ENCODE measurements around the gene CYB5A.

Gene CYB5A

GRCh38 chr18:74251297-74252038, 40.3 kb downstream of the CYB5A start:
- Histone ChIP-seq H3K36me3 (no peaks in the 10 kb centered on the region), H3K4me1 (peaks cover 8% of the 10 kb centered on the region), H3K4me3 (ENCODE audit: low read depth, low read length) (no peak overlapping the region), H3K27me3 (no peaks in the 10 kb centered on the region), H3K9me3 (no peaks in the 10 kb centered on the region)
- DNase-seq = no peak
- no peak for TF ChIP-seq CTCF (IDR thresholded peaks at IDR 0.05; ENCODE audit: low read depth, low read length)

DNA sequence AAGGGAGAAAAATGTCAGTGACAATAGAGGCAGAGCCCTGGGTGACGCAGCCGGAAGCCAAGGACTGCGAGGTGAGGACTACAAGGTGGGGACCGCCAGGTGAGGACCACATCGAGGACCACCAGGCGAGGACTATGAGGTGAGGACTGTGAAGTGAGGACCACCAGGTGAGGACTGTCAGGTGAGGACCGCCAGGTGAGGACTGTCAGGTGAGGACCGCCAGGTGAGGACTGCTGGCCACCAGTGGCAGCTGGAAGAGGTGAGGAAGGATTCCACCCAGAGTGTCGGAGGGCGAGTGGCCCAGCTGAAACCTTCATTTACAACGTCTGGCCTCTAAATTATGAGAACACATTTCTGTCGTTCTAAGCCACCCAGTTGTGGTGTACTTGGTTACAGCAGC, 41.6 kb downstream of the CYB5A start:
- Histone ChIP-seq H3K4me1 (peaks cover 3% of the 10 kb centered on the region), H3K9me3 (no peaks in the 10 kb centered on the region), H3K27me3 (no peaks in the 10 kb centered on the region), H3K36me3 (no peaks in the 10 kb centered on the region), H3K4me3 (ENCODE audit: low read depth, low read length) (no peak overlapping the region)
- DNase-seq = no peak
- no peak for TF ChIP-seq CTCF (IDR thresholded peaks at IDR 0.05; ENCODE audit: low read depth, low read length)

DNA sequence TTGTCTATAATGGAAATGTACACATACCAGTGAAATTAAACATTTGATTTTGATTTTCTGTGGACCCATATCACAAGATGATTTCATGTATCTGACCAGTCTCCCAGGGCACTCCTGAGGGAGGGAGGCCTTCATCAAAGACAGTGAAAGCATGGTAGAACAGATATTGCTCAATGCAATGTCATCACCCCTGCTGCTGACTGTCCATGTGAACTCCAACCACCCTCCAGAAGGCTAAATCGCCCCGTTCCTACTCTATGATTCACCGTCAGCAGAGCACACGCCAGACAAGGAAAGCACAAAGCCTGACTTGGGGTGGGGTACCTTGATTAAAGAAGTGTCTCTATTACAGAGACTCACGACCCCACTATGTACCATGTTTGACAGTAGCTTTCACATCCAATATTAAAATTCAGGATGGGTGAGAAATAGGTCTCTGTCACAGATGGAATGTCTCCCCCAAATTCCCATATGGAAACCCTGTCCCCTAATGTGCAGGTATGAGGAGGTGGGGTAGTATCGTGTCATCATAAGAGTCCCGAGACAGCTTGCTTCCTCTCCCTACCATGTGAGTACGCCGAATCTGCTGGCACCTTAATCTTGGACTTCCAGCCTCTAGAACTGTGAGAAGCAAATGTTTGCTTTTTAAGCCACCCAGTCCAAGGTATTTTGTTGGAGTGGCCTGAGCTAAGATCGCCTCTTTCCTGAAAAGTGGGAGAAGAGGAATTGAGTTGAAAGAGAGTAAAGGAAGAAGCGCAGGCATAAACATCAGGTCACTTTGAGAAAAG, 42.4 kb downstream of the CYB5A start:
- no peaks in the 10 kb centered on the region; the same call in 1 of the 2 replicates for H3K4me1 ChIP-seq
- TF ChIP-seq CTCF (IDR thresholded peaks at IDR 0.05; ENCODE audit: low read depth, low read length) = no peak
- no peaks in the 10 kb centered on the region for H3K27me3 ChIP-seq
- no peak for DNase-seq
- no peaks in the 10 kb centered on the region for H3K36me3 ChIP-seq
- no peak overlapping the region for H3K4me3 ChIP-seq (ENCODE audit: low read depth, low read length)
- no peaks in the 10 kb centered on the region for H3K9me3 ChIP-seq

GRCh38 chr18:74248595-74248994, 43.2 kb downstream of the CYB5A start:
- no peak for TF ChIP-seq CTCF (IDR thresholded peaks at IDR 0.05; ENCODE audit: low read depth, low read length)
- no peak for DNase-seq

GRCh38 chr18:74248189-74248588, 43.6 kb downstream of the CYB5A start:
- H3K27me3 ChIP-seq = no peaks in the 10 kb centered on the region
- no peak for TF ChIP-seq CTCF (IDR thresholded peaks at IDR 0.05; ENCODE audit: low read depth, low read length)
- no peaks in the 10 kb centered on the region; the same call in 1 of the 2 replicates for H3K4me1 ChIP-seq
- H3K4me3 ChIP-seq (ENCODE audit: low read depth, low read length) = no peak overlapping the region
- H3K9me3 ChIP-seq = no peaks in the 10 kb centered on the region
- DNase-seq = no peak
- H3K36me3 ChIP-seq = no peaks in the 10 kb centered on the region

More at GRCh38 chr18:74248595-74248994, 43.2 kb downstream of the CYB5A start:
- Histone ChIP-seq H3K9me3 (no peaks in the 10 kb centered on the region), H3K4me3 (ENCODE audit: low read depth, low read length) (no peak overlapping the region), H3K4me1 (no peaks in the 10 kb centered on the region; the same call in 1 of the 2 replicates), H3K27me3 (no peaks in the 10 kb centered on the region), H3K36me3 (no peaks in the 10 kb centered on the region)

DNA sequence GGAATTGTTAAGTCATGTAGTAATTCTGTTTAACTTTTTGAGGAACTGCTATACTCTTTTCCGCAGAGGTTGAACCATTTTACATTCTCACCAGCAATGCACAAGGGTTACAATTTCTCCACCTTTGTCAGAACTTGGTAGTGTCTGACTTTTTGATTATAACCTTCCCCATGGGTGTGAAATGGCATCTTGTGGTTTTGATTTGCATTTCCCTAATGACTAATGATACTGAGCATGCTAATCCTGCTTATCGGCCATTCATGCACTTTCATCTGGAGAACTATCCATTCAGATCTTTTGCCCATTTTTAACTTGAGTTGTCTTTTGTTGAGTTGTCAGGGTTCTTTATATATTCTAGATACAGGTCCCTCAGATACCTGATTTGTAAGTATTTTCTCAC, 47.2 kb downstream of the CYB5A start:
- H3K4me1 ChIP-seq = no peaks in the 10 kb centered on the region
- H3K36me3 ChIP-seq = no peaks in the 10 kb centered on the region
- TF ChIP-seq CTCF (IDR thresholded peaks at IDR 0.05; ENCODE audit: low read depth, low read length) = no peak
- no peaks in the 10 kb centered on the region for H3K27me3 ChIP-seq
- no peaks in the 10 kb centered on the region for H3K9me3 ChIP-seq
- no peak overlapping the region for H3K4me3 ChIP-seq (ENCODE audit: low read depth, low read length)
- DNase-seq = no peak
